ENCODE results near the gene MAP3K14. TPM values are rescaled to one million over a fixed set of nuclear protein-coding genes. Genes with fewer than 3 reads are reported as not detected.
"Not testable (repeated sequence)": the region's sequence is repeated elsewhere in the genome, so short reads cannot be mapped to it uniquely, and the experiment has no call there.

MAP3K14 gene
- total RNA-seq, 1 donor from 2014 or later: 14.6 TPM

DNA sequence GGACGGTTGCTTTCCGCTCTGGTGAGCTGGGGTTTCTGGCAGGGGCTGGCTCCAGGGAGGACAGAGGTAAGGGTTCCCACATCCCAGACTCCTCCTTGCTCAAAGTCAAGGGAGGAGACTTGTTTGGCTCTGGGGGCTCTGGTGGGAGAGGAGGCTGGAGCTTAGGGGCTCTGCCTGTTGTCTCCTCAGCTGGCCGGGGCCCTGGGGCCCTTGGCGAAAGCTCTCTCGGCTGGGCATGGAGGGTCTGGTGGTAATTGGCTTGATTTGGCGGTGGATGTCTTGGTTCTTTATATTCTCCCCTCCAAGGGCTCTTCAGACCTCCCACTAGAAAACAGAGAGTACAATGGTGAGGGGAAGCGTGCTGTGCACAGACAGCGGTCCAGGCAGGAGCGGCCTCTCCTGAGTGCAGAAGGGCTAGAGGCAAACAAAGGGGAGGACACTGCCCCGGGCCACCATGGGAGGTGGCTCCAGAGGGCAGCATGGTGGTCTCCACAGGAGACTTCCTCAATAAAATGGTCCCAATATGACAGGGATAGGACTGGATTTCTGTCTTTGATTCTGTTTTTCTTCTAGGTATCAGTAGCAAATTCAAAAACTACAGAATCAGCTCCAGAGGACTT is 49.3 kb downstream of the MAP3K14 start:
- intact Hi-C loops (cut with DNase I): no loop called here
- no peak for DNase-seq (ENCODE audit: low spot score)

DNA sequence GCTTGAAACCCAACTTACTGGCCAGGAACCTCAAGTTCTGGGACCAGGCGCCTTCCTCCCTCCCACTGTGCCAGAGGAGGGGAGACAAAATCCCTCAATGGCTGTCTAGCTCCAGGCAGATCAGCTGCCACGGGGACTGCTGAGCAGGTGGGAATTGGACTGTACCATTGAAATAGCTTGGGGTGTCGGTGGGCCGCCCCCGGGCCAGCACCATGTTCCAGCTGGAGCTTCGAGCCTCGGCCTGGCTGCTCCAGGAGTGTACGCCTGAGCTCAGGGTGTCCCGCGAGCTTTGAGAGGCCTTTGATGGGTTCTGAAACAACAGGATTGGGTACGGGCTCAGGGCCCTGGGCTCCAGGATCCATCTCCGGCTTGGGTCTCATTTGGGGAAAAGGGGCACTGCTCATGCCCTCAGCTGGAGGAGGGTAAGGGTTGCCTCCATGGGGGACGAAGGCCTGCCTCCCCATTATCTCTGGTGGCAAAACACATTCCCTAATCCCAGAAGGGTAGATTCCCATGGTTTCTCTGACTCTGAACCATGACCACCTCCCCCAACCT is 50.4 kb downstream of the MAP3K14 start:
- no peak for DNase-seq (ENCODE audit: low spot score)
- intact Hi-C loops (cut with DNase I): no loop called here

DNA sequence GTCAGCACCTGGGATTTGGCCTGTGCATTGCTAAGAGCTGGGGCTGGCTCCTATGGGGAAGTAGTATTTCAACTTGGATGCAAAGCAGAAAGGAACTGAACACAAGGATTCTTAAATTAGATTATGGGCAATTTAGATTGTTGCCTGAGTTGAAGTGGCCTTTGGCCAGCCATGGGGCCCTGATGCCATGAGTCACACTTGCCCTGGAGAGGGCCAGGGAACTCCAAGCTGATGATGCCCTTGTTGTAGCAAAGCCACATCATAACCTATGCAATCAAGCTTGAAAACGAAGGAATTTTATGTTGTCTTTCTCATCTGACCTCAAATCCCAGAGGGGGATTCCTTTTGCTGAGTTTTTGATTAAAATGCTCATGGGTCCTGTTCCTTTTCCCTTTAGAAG is 51.0 kb downstream of the MAP3K14 start:
- intact Hi-C loops (cut with DNase I): no loop called here
- DNase-seq (ENCODE audit: low spot score): no peak

DNA sequence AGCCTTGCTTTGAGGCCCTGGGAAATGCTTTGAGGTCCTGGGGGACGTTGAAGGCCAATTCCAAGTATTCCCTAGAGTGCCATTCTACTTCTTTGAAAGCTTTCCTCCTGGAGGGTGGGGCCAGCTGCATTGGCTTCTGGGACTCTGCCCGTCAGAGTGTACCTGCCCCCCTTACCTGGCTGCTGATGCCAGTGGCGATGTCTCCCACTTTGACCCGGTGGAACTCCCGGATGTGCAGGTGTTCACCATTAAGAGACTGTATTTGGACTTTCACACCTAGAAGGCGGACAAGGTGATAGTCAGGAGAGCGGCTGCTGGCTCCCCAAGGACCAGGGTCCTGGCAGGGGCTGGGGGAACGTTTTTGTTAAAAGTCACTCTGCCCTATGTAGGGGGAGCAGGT is 51.8 kb downstream of the MAP3K14 start:
- DNase-seq (ENCODE audit: low spot score): no peak
- intact Hi-C loops (cut with DNase I): no loop called here

DNA sequence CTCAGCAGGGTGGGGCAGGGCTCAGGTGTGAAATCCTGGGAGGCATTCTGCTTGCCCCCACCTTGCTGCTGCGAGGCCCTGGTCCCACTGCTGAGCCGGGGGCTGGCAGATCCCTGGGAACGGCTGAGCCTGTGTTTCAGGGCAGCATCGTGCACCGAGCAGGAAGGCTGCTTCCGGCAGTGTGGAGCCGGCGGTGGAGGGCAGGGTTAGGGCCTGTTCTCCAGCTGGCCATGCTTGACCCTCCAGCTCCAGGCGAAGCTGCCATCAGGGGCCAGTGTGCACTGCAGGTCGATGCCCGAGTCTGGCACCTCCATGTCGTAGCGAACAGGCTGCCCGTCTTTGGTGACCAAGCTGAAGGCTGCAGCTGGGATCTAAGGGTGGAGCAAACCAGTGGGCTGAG is 52.4 kb downstream of the MAP3K14 start:
- intact Hi-C loops (cut with DNase I): no loop called here
- DNase-seq (ENCODE audit: low spot score): no peak

DNA sequence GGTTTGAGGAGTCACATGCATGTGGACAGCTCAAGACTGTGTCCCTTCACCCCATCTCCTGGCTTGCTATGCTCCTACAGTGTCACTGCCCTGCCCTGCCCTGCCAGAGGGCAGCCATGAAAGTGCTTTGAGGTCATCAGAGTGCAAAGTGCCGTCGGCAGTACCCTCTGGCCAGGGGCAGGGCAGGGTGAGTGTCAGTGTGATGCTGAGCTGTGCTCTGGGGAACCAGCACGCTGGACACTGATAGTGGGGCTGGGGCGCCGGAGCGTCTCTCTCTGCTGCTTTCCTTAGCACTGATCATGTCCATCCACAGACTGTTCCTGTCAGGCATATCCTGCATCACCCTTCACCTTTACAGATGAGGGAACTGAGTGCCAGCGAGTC is 53.4 kb downstream of the MAP3K14 start:
- intact Hi-C loops (cut with DNase I): no loop called here
- no peak for DNase-seq (ENCODE audit: low spot score)

DNA sequence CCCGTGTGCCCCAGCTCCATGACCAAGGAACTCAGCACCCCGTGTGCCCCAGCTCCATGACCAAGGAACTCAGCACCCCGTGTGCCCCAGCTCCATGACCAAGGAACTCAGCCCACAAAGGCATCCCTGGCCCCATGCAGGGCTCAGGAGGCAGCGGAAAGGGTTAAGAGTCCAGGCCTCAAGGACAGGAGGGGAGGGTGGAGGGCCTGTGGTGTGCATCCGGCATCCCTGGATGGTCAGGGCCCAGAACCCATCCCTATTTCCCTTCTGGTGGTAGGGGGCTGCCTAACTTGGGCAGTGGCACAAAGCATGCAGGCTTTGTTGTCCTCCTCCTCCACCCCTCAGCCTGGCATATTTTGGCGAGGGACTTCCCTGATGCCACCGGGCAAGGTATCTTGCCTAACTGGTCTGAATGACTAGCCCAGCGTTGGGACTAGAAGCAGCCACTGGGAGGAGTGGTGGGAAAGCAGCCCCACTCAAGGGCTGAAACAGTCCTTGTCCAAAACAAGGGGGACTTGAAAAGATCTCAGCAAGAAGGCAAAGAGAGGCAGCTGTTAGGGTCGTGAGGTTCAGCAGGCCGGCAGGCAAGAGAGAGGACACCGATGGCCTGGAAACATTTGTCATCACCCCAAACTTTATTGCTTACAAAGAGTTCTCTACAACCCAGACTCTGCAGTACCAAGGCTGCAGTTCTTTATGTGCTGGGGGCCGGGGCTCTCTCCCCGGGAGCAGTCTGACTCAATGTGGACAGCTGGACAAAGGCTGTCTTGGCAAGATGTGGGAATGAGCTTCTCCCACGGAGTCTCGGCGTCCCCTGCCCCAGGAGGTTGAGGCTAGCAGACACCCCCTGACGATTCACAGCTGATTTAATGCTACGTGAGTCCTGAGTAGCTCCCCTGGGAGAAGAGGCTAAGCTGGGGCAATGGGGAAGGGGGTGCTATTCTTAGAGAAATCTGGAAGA is 54.0 kb downstream of the MAP3K14 start:
- intact Hi-C loops (cut with DNase I): no loop called here
- no peak for DNase-seq (ENCODE audit: low spot score)

DNA sequence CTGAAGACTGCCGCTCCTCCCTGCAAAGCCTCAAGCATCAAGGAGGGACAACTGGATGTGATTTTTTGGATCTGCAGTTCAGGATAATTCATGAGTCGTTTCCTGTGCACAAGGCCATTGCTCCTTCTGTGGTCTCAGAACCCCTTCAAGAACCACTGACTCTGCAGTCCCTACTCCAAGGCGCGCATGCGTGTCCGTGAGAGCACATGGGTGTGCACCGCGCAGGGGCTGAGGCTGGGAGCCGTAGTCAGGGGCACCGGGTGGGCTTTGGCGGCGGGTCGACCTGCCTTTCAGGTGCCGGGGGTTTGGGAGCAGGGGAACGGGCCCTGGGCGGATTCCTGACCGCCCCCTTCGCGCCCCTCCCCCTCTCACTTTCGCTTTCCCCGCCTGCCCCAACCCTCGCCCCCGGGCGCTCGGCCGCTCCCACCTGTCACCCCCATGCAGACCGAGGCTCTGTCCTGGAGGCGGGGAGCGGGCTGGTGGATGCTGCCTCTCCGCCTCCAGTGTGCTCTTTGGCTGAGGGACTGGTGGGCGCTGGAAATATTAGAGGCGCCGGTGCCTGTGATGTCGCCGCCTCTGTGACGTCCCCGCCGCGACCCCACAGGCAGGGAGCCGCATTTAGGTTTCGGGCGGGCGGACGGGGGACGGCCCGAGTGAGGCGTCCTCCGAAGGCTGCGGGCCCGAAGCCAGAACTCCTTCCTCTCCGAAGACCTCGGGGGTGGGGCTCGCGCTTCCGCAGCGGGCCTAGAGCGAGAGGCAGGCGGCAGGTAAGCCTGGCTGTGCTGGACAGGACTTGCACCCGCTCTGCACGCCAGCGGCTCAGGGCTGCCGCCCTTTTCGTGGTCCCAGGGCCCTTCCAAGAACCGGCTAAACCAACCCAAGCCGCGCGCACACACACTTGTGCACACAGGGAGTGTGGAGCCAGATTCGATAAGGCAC is 55.0 kb downstream of the MAP3K14 start, which contains the start of gene SPATA32:
Gene SPATA32, minus strand, starts transcription at position 518 of the 939 bp plus-strand sequence. Its CDS starts 78 bp downstream, at position 440.
- intact Hi-C loops (cut with DNase I): no loop called here
- peak; percentile 87 for DNase-seq (ENCODE audit: low spot score)

DNA sequence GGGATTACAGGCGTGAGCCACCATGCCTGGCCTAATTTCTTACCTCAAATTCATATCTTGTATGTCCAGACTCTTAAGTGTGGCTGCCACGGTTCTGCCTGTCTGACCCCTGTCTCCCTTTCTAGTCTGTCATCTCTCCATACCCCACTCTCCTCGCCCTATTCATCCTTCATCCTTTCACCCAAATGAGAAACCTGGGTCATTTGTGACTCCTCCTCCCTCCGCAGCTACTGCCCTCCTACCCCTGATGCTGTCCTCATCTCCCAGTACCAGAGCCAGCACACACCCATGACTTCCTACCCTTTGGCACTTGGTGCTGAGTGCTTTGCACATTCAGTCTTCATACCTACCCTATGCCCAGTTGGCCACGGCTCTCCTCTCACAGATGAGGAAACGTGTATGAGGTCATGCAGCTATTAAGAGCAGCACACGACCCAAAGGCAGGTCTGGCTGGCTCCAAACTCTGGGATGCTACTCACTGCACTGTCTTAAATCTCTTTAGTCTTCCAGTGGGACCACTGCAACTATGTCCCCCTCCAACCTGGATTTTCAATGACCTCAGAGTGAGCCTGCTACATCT is 56.5 kb downstream of the MAP3K14 start:
- peak; percentile 80 for DNase-seq (ENCODE audit: low spot score)
- intact Hi-C loops (cut with DNase I): no loop called here

DNA sequence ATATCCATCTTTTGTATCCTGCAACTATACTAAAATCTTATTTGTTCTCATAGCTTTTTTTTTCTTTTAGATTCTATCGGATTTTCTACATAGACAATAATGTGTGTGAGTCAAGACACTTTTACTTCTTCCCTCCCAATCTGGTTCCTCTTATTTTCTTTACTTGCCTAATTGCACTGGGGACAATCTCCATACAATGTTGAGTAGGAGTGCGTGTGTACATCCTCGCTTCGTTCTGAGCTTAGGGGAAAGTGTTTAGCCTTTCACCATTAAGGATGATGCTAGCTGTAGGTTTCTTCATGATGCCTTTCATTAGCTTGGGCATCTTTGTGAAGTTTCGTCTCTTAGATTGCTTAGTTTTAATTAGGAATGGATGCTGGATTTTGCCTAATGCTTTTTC is 57.8 kb downstream of the MAP3K14 start:
- intact Hi-C loops (cut with DNase I): no loop called here
- no peak for DNase-seq (ENCODE audit: low spot score)

DNA sequence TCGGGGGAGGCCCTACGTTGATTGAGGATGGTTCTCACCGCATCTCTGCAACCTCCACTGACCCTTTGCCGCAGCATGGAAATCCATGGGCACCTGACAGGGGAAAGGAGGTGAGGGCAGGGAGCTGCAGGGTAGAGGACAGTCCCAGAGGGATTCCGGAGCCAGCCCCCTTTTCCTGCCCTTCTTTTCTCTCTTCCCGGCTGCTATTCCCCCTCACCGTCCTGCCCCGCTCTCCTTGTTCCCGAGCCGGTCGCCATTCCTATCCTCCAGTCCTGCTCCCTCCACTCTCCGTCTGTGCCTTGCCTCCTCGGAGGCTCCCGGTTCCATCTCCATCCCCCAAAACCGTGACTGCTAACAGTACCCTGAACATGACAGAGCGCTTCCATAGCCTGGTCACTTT is 59.7 kb downstream of the MAP3K14 start:
- intact Hi-C loops (cut with DNase I): no loop called here
- no peak for DNase-seq (ENCODE audit: low spot score)

DNA sequence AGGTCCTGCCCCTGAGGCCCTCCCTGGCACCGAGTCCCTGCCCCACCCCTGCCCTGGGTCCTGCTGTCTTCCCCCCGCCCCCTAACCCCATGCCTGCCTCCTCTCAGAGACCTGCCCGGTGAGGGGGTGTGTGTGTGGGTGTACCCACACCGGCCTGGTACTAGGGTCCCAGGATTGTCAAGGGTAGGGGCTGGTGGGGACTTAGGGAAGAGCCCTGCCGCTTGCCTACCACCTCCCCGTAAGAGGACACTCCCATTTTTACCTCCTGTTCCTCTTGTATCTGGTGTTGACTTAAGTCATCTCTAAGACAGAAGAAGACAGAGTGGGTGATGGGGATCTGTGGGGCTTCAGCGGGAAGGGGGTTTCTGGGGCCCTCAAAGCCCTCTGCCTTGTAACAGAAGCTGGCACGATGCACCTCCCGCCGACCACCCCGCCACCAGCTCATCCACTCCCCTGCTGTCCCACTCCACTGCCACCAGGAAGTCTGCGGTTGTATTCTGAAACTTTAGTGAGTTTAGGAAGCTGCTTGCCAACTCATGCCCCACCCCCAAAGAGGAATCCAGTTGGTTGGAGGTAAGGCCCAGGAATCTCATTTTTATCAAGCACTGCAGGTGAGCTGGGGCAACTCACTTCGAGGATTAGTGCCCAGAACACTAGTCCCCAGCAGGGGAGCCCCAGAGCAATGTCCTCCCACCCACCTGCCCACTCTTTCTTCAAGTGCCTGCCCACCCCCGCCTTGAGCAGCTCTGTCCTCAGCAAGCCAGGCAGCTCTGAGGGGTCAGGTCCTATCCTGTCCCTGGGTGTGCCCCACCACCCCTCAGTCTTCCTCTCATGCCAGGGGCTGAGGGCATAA is 60.5 kb downstream of the MAP3K14 start:
- intact Hi-C loops (cut with DNase I): no loop called here
- no peak for DNase-seq (ENCODE audit: low spot score)

DNA sequence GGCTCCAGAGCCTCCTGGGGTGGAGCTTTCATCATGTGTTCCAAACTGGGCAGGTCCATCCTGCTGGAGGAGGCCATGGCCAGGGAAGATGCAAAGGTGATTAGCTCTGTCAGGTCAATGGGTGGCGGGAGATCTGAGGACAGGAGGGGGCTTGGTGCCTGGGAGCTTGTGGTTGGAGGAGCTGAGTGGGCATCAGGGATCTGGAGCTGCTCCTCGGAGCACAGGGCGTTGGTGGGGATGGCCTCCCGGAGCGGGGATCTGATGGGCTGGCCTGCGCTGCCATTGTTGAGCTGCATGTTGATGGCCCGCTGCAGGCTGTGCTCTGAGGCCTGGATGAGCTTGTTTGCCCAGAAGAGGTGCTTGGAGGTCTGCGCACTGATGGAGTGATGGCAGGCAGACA is 61.5 kb downstream of the MAP3K14 start:
- intact Hi-C loops (cut with DNase I): no loop called here
- DNase-seq (ENCODE audit: low spot score): no peak

DNA sequence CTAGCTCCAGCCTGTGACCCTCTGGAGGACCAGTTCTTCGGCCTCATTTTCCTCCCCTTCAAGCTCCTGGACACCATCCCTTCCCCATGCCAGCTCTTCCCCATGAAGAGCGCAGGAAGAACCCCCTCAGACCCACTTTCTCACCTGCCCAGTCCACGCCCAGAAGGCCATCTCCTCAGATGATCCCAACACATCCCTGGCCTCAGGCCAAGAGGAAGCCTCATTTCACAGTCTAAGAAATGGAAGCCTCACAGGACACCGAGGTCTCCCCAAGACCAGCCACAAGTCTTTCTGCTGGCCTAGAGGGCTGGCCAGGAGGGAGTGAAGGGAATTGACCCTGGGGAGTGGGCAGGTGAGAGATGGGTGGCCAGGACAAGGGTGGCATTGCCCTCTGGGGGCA is 62.9 kb downstream of the MAP3K14 start:
- DNase-seq (ENCODE audit: low spot score): no peak

DNA sequence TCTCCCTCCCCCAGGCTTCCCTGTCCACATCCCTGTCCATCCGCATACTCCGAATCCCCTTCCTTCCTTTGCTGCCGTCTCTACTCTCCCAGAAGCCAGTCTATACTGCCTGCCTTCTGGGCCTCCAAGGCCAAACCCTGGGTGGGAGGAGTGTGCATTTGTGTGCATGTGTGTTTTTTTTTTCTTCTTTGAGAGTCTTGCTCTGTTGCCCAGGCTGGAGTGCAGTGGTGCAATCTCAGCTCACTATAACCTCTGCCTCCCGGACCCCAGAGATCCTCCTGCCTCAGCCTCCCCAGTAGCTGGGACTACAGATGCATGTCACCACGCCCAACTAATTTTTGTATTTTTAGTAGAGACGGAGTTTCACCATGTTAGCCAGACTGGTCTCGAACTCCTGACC is 63.6 kb downstream of the MAP3K14 start:
- intact Hi-C loops (cut with DNase I); DNase-seq (ENCODE audit: low spot score): not testable (repeated sequence)

More for the DNA sequence above, 62.9 kb downstream of the MAP3K14 start:
- intact Hi-C loops (cut with DNase I): no loop called here

DNA sequence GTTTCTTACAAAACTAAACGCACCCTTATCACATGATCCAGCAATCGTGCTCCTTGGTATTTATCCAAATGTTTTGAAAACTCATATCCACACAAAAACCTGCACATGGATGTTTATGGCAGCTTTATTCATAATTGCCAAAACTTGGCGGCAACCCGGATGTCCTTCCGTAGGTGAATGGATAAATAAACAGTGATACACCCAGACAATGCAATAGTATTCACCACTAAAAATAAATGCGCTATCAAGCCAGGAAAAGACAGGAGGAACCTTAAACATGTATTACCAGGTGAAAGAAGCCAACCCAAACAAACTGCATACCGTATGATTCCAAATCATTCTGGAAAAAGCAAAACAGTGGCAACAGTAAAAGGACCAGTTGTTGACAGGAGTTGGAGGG is 64.9 kb downstream of the MAP3K14 start:
- intact Hi-C loops (cut with DNase I): no loop called here
- DNase-seq (ENCODE audit: low spot score): no peak

DNA sequence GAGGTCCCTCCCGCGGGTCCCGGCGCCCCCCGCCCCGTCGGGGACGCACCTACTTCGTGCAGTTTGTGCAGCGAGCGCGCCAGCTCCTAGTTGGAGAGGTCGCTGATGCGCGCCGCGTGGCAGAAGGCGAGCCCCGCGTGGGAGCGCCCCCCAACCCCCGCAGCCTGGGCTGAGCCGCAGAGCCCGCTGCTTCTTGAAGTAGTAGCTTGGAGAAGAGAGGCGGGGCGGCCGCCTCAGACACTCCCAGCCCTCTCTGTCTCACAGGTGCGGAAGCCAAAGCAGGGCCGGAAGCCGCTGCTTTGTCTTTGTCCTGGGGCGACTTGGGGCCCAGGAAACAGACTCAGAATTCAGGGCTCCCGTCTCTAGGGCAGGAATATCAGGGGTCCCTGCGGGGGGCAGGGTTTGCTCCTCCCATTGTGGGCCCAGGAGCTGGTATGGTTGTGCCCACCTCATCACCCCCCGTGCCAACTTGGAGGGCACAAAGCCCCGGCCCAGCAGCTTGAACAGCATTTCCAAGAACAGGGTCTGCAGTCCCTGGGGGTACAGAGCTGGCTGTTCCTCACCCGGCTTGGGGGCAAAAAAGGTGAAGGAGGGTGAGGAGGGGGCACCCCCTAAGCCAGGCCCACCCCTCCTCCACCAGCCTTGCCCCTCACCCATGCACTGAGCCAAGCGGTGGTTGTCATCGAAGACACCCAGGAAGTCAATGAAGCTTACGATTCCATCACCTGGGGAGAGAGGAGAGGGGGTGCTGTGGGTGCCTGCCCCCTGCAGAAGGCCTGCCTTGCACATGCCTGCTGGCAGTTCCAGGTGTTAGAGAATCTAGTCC is 68.5 kb downstream of the MAP3K14 start:
- intact Hi-C loops (cut with DNase I): no loop called here
- no peak for DNase-seq (ENCODE audit: low spot score)

Data from cardiac septum (tissue), 1 donor.